Karpas-422 (cell line): ENCODE data around the gene PPP4R2. TPM values are rescaled to one million over a fixed set of nuclear protein-coding genes. Genes with fewer than 3 reads are reported as not detected.

Experiments used
- DNase-seq: peaks from one replicate; pipeline ENCODE4 v3.0.0-alpha.2; 2015
- H2AFZ ChIP-seq: fragments of 200-600 bp; sonication (generic); 2 replicates; pipeline ENCODE4 v1.6.1; 2014; ENCODE audit warnings: antibody characterized with exemption, low read length, mixed read lengths
- H3K27ac ChIP-seq: fragments of 200-600 bp; sonication (generic); 2 replicates; pipeline ENCODE4 v1.5.1; 2014; ENCODE audit warnings: mild to moderate bottlenecking, low read length, moderate library complexity
- H3K27me3 ChIP-seq: fragments of 200-600 bp; sonication (generic); 2 replicates; pipeline ENCODE4 v1.6.1; 2014; ENCODE audit warnings: low read length, mixed read lengths
- H3K36me3 ChIP-seq: fragments of 200-600 bp; sonication (generic); 2 replicates; pipeline ENCODE4 v1.6.1; 2014; ENCODE audit warnings: low read length, mixed read lengths; ENCODE audit not compliant: insufficient read depth
- H3K4me1 ChIP-seq: fragments of 200-600 bp; sonication (generic); 2 replicates; pipeline ENCODE4 v1.6.1; 2014; ENCODE audit warnings: mild to moderate bottlenecking, low read length, mixed read lengths
- H3K4me2 ChIP-seq: fragments of 200-600 bp; sonication (generic); 2 replicates; pipeline ENCODE4 v1.6.1; 2014; ENCODE audit warnings: low read length, low read depth, mild to moderate bottlenecking; ENCODE audit not compliant: poor library complexity, severe bottlenecking
- H3K4me3 ChIP-seq: fragments of 200-600 bp; sonication (generic); 2 replicates; pipeline ENCODE4 v1.5.1; 2014; ENCODE audit warnings: mild to moderate bottlenecking, antibody characterized with exemption, low read length, mixed read lengths
- H3K79me2 ChIP-seq: fragments of 200-600 bp; sonication (generic); 2 replicates; pipeline ENCODE4 v1.6.1; 2014; ENCODE audit warnings: mild to moderate bottlenecking, low read length, mixed read lengths
- H3K9ac ChIP-seq: fragments of 200-600 bp; sonication (generic); 2 replicates; pipeline ENCODE4 v1.6.0; 2014; ENCODE audit warnings: low read length
- H3K9me2 ChIP-seq: fragments of 200-600 bp; sonication (generic), shearing (Covaris generic); replicated peaks from 2 replicates; pipeline ENCODE4 v1.6.0; 2014; ENCODE audit warnings: mild to moderate bottlenecking, low read length, moderate library complexity; ENCODE audit not compliant: insufficient read depth
- H3K9me3 ChIP-seq: fragments of 300-700, 200-600 bp; sonication (generic); 2 replicates; pipeline ENCODE4 v1.6.1; 2014; ENCODE audit warnings: low read length, mixed read lengths
- H4K20me1 ChIP-seq: fragments of 200-600 bp; sonication (generic); 2 replicates; pipeline ENCODE4 v1.6.1; 2014; ENCODE audit warnings: mild to moderate bottlenecking, antibody characterized with exemption, low read length, low read depth; ENCODE audit not compliant: insufficient read depth
- total RNA-seq: library from RNA; depleted of rRNA; stranded (reverse); fragments of >200 nt; shearing (Covaris generic); gene quantifications from 2 replicates; pipeline ENCODE4 v1.2.3, GENCODE V29; 2014; ENCODE audit warnings: low replicate concordance

The PPP4R2 gene
- total RNA-seq, 1 experiment from 2014 or later, result 61.5 TPM

- H3K9ac ChIP-seq, result no peak overlapping the region
- peaks cover 67% of the 10 kb centered on the region for H3K4me1 ChIP-seq
- peaks cover 100% of the 10 kb centered on the region for H3K79me2 ChIP-seq
- no peaks in the 10 kb centered on the region for H3K9me3 ChIP-seq
- no peaks in the 10 kb centered on the region for H3K27me3 ChIP-seq
- H3K36me3 ChIP-seq, result no peaks in the 10 kb centered on the region; the same call in 1 of the 2 replicates
- H3K4me3 ChIP-seq, result no peak overlapping the region
- peak overlapping the region; percentile 47 for H3K4me2 ChIP-seq
- no peak overlapping the region for H2AFZ ChIP-seq
- peak; percentile 47 for DNase-seq
- H3K9me2 ChIP-seq, result no peaks in the 10 kb centered on the region
- peaks cover 28% of the 10 kb centered on the region for H4K20me1 ChIP-seq
- H3K27ac ChIP-seq, result peak overlapping the region; percentile 27
Observed at GRCh38 chr3:73036694-73037591, 40.3 kb downstream of the PPP4R2 start.

- Histone ChIP-seq H3K27ac (no peak overlapping the region), H3K79me2 (peaks cover 100% of the 10 kb centered on the region), H3K4me3 (no peak overlapping the region), H3K9me2 (no peaks in the 10 kb centered on the region), H3K36me3 (no peaks in the 10 kb centered on the region), H3K9me3 (no peaks in the 10 kb centered on the region), H3K4me2 (no peak overlapping the region), H3K9ac (no peak overlapping the region), H3K27me3 (no peaks in the 10 kb centered on the region), H2AFZ (no peak overlapping the region), H3K4me1 (peaks cover 75% of the 10 kb centered on the region), H4K20me1 (peaks cover 43% of the 10 kb centered on the region; the same call in 1 of the 2 replicates)
- DNase-seq, result no peak
Observed at GRCh38 chr3:73041537-73041936, 44.9 kb downstream of the PPP4R2 start.

GRCh38 chr3:73043414-73043813, 46.8 kb downstream of the PPP4R2 start:
- H3K27me3 ChIP-seq, result no peaks in the 10 kb centered on the region
- H2AFZ ChIP-seq, result no peak overlapping the region
- H3K9ac ChIP-seq, result no peak overlapping the region
- peaks cover 100% of the 10 kb centered on the region for H3K79me2 ChIP-seq
- no peak overlapping the region for H3K4me3 ChIP-seq
- no peak for DNase-seq
- H3K27ac ChIP-seq, result no peak overlapping the region
- peaks cover 60% of the 10 kb centered on the region for H3K4me1 ChIP-seq
- H3K9me2 ChIP-seq, result no peaks in the 10 kb centered on the region
- no peaks in the 10 kb centered on the region for H3K9me3 ChIP-seq
- H3K4me2 ChIP-seq, result no peak overlapping the region
- H3K36me3 ChIP-seq, result peaks cover 1% of the 10 kb centered on the region; the same call in 1 of the 2 replicates
- peaks cover 45% of the 10 kb centered on the region; the same call in 1 of the 2 replicates for H4K20me1 ChIP-seq

GRCh38 chr3:73045391-73045790, 48.8 kb downstream of the PPP4R2 start:
- H3K9me2 ChIP-seq, result no peaks in the 10 kb centered on the region
- no peak overlapping the region for H2AFZ ChIP-seq
- H3K27me3 ChIP-seq, result no peaks in the 10 kb centered on the region
- H4K20me1 ChIP-seq, result peaks cover 37% of the 10 kb centered on the region; the same call in 1 of the 2 replicates
- peaks cover 98% of the 10 kb centered on the region for H3K79me2 ChIP-seq
- no peaks in the 10 kb centered on the region for H3K9me3 ChIP-seq
- no peak for DNase-seq
- no peak overlapping the region for H3K4me2 ChIP-seq
- H3K4me3 ChIP-seq, result no peak overlapping the region
- peaks cover 54% of the 10 kb centered on the region for H3K4me1 ChIP-seq
- no peak overlapping the region for H3K27ac ChIP-seq
- peaks cover 5% of the 10 kb centered on the region; the same call in 1 of the 2 replicates for H3K36me3 ChIP-seq
- H3K9ac ChIP-seq, result no peak overlapping the region

GRCh38 chr3:73046195-73046594, 49.6 kb downstream of the PPP4R2 start:
- H4K20me1 ChIP-seq, result peaks cover 37% of the 10 kb centered on the region; the same call in 1 of the 2 replicates
- no peak overlapping the region for H3K27ac ChIP-seq
- H3K4me3 ChIP-seq, result no peak overlapping the region
- no peak overlapping the region for H3K4me2 ChIP-seq
- no peaks in the 10 kb centered on the region for H3K9me2 ChIP-seq
- no peak overlapping the region for H2AFZ ChIP-seq
- no peak for DNase-seq
- peaks cover 46% of the 10 kb centered on the region for H3K4me1 ChIP-seq
- H3K79me2 ChIP-seq, result peaks cover 98% of the 10 kb centered on the region
- no peak overlapping the region for H3K9ac ChIP-seq
- peaks cover 5% of the 10 kb centered on the region; the same call in 1 of the 2 replicates for H3K36me3 ChIP-seq
- H3K27me3 ChIP-seq, result no peaks in the 10 kb centered on the region
- no peaks in the 10 kb centered on the region for H3K9me3 ChIP-seq

GRCh38 chr3:73049319-73049718, 52.7 kb downstream of the PPP4R2 start:
- Histone ChIP-seq H3K4me1 (peaks cover 18% of the 10 kb centered on the region), H3K79me2 (peaks cover 89% of the 10 kb centered on the region), H3K27me3 (no peaks in the 10 kb centered on the region), H3K27ac (no peak overlapping the region), H3K4me2 (no peak overlapping the region), H3K36me3 (peaks cover 5% of the 10 kb centered on the region; the same call in 1 of the 2 replicates), H3K4me3 (no peak overlapping the region), H2AFZ (no peak overlapping the region), H4K20me1 (peaks cover 26% of the 10 kb centered on the region; the same call in 1 of the 2 replicates), H3K9me3 (no peaks in the 10 kb centered on the region), H3K9ac (no peak overlapping the region), H3K9me2 (no peaks in the 10 kb centered on the region)
- DNase-seq, result no peak

GRCh38 chr3:73052857-73053256, 56.2 kb downstream of the PPP4R2 start:
- Histone ChIP-seq H3K9ac (no peak overlapping the region), H2AFZ (no peak overlapping the region), H3K36me3 (peaks cover 11% of the 10 kb centered on the region; the same call in 1 of the 2 replicates), H3K9me2 (no peaks in the 10 kb centered on the region), H3K27me3 (no peaks in the 10 kb centered on the region), H4K20me1 (peaks cover 14% of the 10 kb centered on the region; the same call in 1 of the 2 replicates), H3K4me3 (no peak overlapping the region), H3K4me2 (no peak overlapping the region), H3K79me2 (peaks cover 79% of the 10 kb centered on the region), H3K9me3 (no peaks in the 10 kb centered on the region), H3K4me1 (peaks cover 21% of the 10 kb centered on the region), H3K27ac (no peak overlapping the region)
- no peak for DNase-seq

- Histone ChIP-seq H4K20me1 (0 out of 2 replicates have a peak, but pooled peaks cover 15% of the 10 kb centered on the region), H3K4me3 (no peak overlapping the region), H3K9me2 (no peaks in the 10 kb centered on the region), H3K27me3 (no peaks in the 10 kb centered on the region), H3K4me2 (no peak overlapping the region), H3K9me3 (no peaks in the 10 kb centered on the region), H3K27ac (no peak overlapping the region), H2AFZ (no peak overlapping the region), H3K36me3 (peaks cover 6% of the 10 kb centered on the region; the same call in 1 of the 2 replicates), H3K9ac (no peak overlapping the region), H3K4me1 (peaks cover 37% of the 10 kb centered on the region), H3K79me2 (peaks cover 76% of the 10 kb centered on the region)
- DNase-seq, result peak; percentile 17
Observed at GRCh38 chr3:73055583-73055982, 59.0 kb downstream of the PPP4R2 start.
